Testis (tissue), 3 donors: ENCODE data around the gene CHRNA5. TPM values are rescaled to one million over a fixed set of nuclear protein-coding genes. Genes with fewer than 3 reads are reported as not detected.

ENCODE experiments used
- DNase-seq: peaks from one replicate; pipeline ENCODE4 v3.0.0-alpha.2; 2019
- H3K27ac ChIP-seq, 2 donors: fragments of 200-600 bp; sonication (generic); one replicate each; pipeline ENCODE4 v1.5.1; 2019
- H3K27me3 ChIP-seq: fragments of 200-600 bp; sonication (generic); one replicate; pipeline ENCODE4 v1.5.1; 2019
- H3K36me3 ChIP-seq: fragments of 200-600 bp; sonication (generic); one replicate; pipeline ENCODE4 v1.5.1; 2017; ENCODE audit warnings: low read depth; ENCODE audit errors: missing control alignments
- H3K4me1 ChIP-seq: fragments of 200-600 bp; sonication (generic); one replicate; pipeline ENCODE4 v1.5.1; 2019
- H3K4me3 ChIP-seq, 2 donors: fragments of 200-600 bp; sonication (generic); one replicate each; pipeline ENCODE4 v1.5.1; 2017 to 2019
- H3K9me3 ChIP-seq: fragments of 200-600 bp; sonication (generic); one replicate; pipeline ENCODE4 v1.5.1; 2017
- CTCF ChIP-seq, 3 experiments: fragments of 450-650 bp in 2 of 3; fragments of 200-600 bp in 1 of 3; sonication (generic) in 1 of 3; IDR thresholded peaks; one replicate each; pipeline ENCODE4 v1.5.1; 2016 to 2019; ENCODE audit warnings: antibody characterized with exemption in 3 of 3, mild to moderate bottlenecking in 2 of 3, moderate library complexity in 1 of 3
- POLR2A ChIP-seq: fragments of 450-650 bp; IDR thresholded peaks from one replicate; pipeline ENCODE4 v1.6.1; 2017; ENCODE audit warnings: antibody characterized with exemption, mild to moderate bottlenecking, moderate library complexity
- WGBS, 2 donors: methylation state at CpG; one replicate each; pipeline ENCODE4 v1.1.5; 2018; 5-methylcytosine and 5-hydroxymethylcytosine counted together
- intact Hi-C: fragments of 100-400 bp; cut with DNase I; formaldehyde crosslinking; loops from one replicate; pipeline ENCODE4 v1.15.1; 2023; ENCODE audit warnings: low total_unique reads
- polyA plus RNA-seq: library from polyadenylated mRNA; stranded (reverse); fragments of 350-450 nt; fragmentation: Illumina TruSeq; extraction: RNeasy Lipid Tissue Mini Kit (QIAGEN cat#74804); gene quantifications from one replicate; pipeline ENCODE4 v1.2.3, GENCODE V29; 2014; ENCODE audit warnings: low read depth, low replicate concordance; ENCODE audit not compliant: insufficient read depth
- total RNA-seq, 2 donors: library from RNA; depleted of rRNA; stranded (reverse); fragments of >200 nt; gene quantifications; one replicate each; pipeline ENCODE4 v1.2.3, GENCODE V29; 2016

Gene CHRNA5
- total and polyA plus RNA-seq, 3 donors from 2014 or later = 3.5 to 4.4 (median 3.7) TPM

GRCh38 chr15:78630886-78631633 lies 65.7 kb downstream of the CHRNA5 start:
- H3K27ac ChIP-seq = no peak overlapping the region
- H3K9me3 ChIP-seq = no peaks in the 10 kb centered on the region
- TF ChIP-seq POLR2A = no peak
- TF ChIP-seq CTCF (IDR thresholded peaks at IDR 0.05) = no peak
- H3K4me1 ChIP-seq = no peaks in the 10 kb centered on the region
- no peaks in the 10 kb centered on the region for H3K36me3 ChIP-seq
- no peak overlapping the region for H3K4me3 ChIP-seq
- H3K27me3 ChIP-seq = no peaks in the 10 kb centered on the region
- intact Hi-C loops = no loop called here
- 87 to 96% methylated on average over 4 to 9 of the region's 9 CpGs for WGBS, 2 donors
- DNase-seq = no peak

- no peak for TF ChIP-seq POLR2A
- TF ChIP-seq CTCF (IDR thresholded peaks at IDR 0.05) = no peak
- DNase-seq = no peak
- Histone ChIP-seq H3K36me3 (no peaks in the 10 kb centered on the region), H3K9me3 (no peaks in the 10 kb centered on the region), H3K27me3 (no peaks in the 10 kb centered on the region), H3K4me3 (no peak overlapping the region), H3K4me1 (no peaks in the 10 kb centered on the region), H3K27ac (no peak overlapping the region)
- intact Hi-C loops = no loop called here
- 96 to 97% methylated on average over 2 of the region's 2 CpGs for WGBS, 2 donors
Measured at GRCh38 chr15:78633348-78633747, 68.0 kb downstream of the CHRNA5 start.

- Histone ChIP-seq H3K9me3 (no peaks in the 10 kb centered on the region), H3K36me3 (no peaks in the 10 kb centered on the region), H3K4me1 (no peaks in the 10 kb centered on the region), H3K27me3 (no peaks in the 10 kb centered on the region), H3K27ac (no peak overlapping the region), H3K4me3 (no peak overlapping the region)
- no peak for DNase-seq
- 85 to 95% methylated on average over 11 to 12 of the region's 12 CpGs for WGBS, 2 donors
- intact Hi-C loops = no loop called here
- TF ChIP-seq POLR2A (no peak), CTCF (IDR thresholded peaks at IDR 0.05) (no peak)
Measured at GRCh38 chr15:78634210-78635145, 69.2 kb downstream of the CHRNA5 start.

GRCh38 chr15:78635346-78635745 lies 70.0 kb downstream of the CHRNA5 start:
- Histone ChIP-seq H3K27me3 (no peaks in the 10 kb centered on the region), H3K36me3 (no peaks in the 10 kb centered on the region), H3K9me3 (no peaks in the 10 kb centered on the region), H3K4me1 (no peaks in the 10 kb centered on the region), H3K4me3 (no peak overlapping the region), H3K27ac (no peak overlapping the region)
- WGBS, 2 donors = 90 to 92% methylated on average over 7 to 10 of the region's 10 CpGs
- no peak for TF ChIP-seq CTCF (IDR thresholded peaks at IDR 0.05)
- no peak for TF ChIP-seq POLR2A
- no peak for DNase-seq
- intact Hi-C loops = no loop called here
